T-cell (primary cell): Measurements from ENCODE around the gene NUDT9. TPM values are rescaled to one million over a fixed set of nuclear protein-coding genes. Genes with fewer than 3 reads are reported as not detected.
A peak's percentile ranks its signal among the peaks of the same experiment; 100 is the strongest.
"Not testable (repeated sequence)": the region's sequence is repeated elsewhere in the genome, so short reads cannot be mapped to it uniquely, and the experiment has no call there.

Experiments used
- ATAC-seq, 4 experiments: fragments of 200-7000 bp in 3 of 4; fragments of 150-1000 bp in 1 of 4; cut with Tn5 transposase; replicated peaks in 1 of 4; 1 replicate in 3 of 4; 2 replicates in 1 of 4; pipeline ENCODE4 v1.10.0; 2021; ENCODE audit warnings: moderate library complexity in 3 of 4, mild to moderate bottlenecking in 2 of 4, moderate number of reproducible peaks in 1 of 4
- CTCF ChIA-PET, 2 donors: fragments of 300-600 bp; sonication (Branson Sonifier 250); formaldehyde crosslinking; loops; one replicate each; lab custom pipeline; 2022; ENCODE audit warnings: antibody characterized with exemption in 2 of 2; lab: Charles Lee
- POLR2A ChIA-PET, 2 donors: fragments of 300-600 bp; sonication (Branson Sonifier 250); formaldehyde crosslinking; loops; one replicate each; lab custom pipeline; 2022; ENCODE audit warnings: antibody characterized with exemption in 2 of 2; lab: Charles Lee
- DNase-seq, 35 experiments: peaks; one replicate each; pipeline versions ENCODE4 v3.0.0 to v3.0.0-alpha.2; 2013 to 2023
- H3K27ac ChIP-seq: one replicate; pipeline ENCODE4 v1.5.1; 2013; ENCODE audit warnings: low read length
- H3K27me3 ChIP-seq, 2 experiments: replicated peaks in 1 of 2; 1 replicate in 1 of 2; 2 replicates in 1 of 2; pipeline versions ENCODE4 v1.6.1 to v1.7.0; 2013; ENCODE audit warnings: low read length in 1 of 2, mixed read lengths in 1 of 2; ENCODE audit not compliant: control insufficient read depth in 2 of 2, insufficient read depth in 2 of 2; ENCODE audit errors: extremely low read depth in 1 of 2
- H3K36me3 ChIP-seq, 2 donors: 1 replicate in 1 of 2; 2 replicates in 1 of 2; pipeline versions ENCODE4 v1.6.1 to v1.7.0; 2013; ENCODE audit warnings: low read length in 1 of 2; ENCODE audit not compliant: control insufficient read depth in 2 of 2, insufficient read depth in 1 of 2; ENCODE audit errors: extremely low read depth in 1 of 2
- H3K4me1 ChIP-seq, 2 experiments: 1 replicate in 1 of 2; 2 replicates in 1 of 2; pipeline versions ENCODE4 v1.6.1 to v1.7.0; 2013; ENCODE audit warnings: low read length in 2 of 2, mixed read lengths in 1 of 2; ENCODE audit not compliant: insufficient read depth in 2 of 2, control insufficient read depth in 1 of 2; ENCODE audit errors: extremely low read depth in 1 of 2
- H3K4me3 ChIP-seq, 2 donors: 1 replicate in 1 of 2; 2 replicates in 1 of 2; pipeline versions ENCODE4 v1.5.1 to v1.7.0; 2013; ENCODE audit warnings: mild to moderate bottlenecking in 2 of 2, low read length in 1 of 2, moderate library complexity in 1 of 2; ENCODE audit not compliant: control insufficient read depth in 1 of 2; ENCODE audit errors: extremely low read depth in 1 of 2
- H3K9me3 ChIP-seq: 2 replicates; pipeline ENCODE4 v1.7.0; 2013
- H3K27ac Mint-ChIP-seq, 2 donors: one replicate each; pipeline ENCODE4 v1.8.0; 2020 to 2021; ENCODE audit warnings: mild to moderate bottlenecking in 2 of 2, mixed read lengths in 2 of 2
- H3K27me3 Mint-ChIP-seq, 2 donors: one replicate each; pipeline ENCODE4 v1.8.0; 2021 to 2022; ENCODE audit warnings: mixed read lengths in 2 of 2
- H3K36me3 Mint-ChIP-seq: one replicate; pipeline ENCODE4 v1.8.0; 2021; ENCODE audit warnings: mixed read lengths
- H3K4me1 Mint-ChIP-seq, 3 donors: one replicate each; pipeline ENCODE4 v1.8.0; 2020 to 2022; ENCODE audit warnings: mixed read lengths in 3 of 3, mild to moderate bottlenecking in 1 of 3
- H3K4me3 Mint-ChIP-seq, 3 donors: one replicate each; pipeline ENCODE4 v1.8.0; 2020 to 2022; ENCODE audit warnings: mild to moderate bottlenecking in 3 of 3, mixed read lengths in 3 of 3, moderate library complexity in 3 of 3
- H3K9me3 Mint-ChIP-seq, 3 donors: one replicate each; pipeline ENCODE4 v1.8.0; 2020 to 2022; ENCODE audit warnings: mixed read lengths in 3 of 3
- WGBS: methylation state at CpG from one replicate; pipeline ENCODE4 v1.1.5; 2013; ENCODE audit warnings: missing lambda C conversion rate; ENCODE audit not compliant: insufficient coverage; 5-methylcytosine and 5-hydroxymethylcytosine counted together
- total RNA-seq, 35 experiments: library from RNA in 6 of 35; stranded (reverse) in 6 of 35; fragments of 120-200 nt in 1 of 35; gene quantifications; one replicate each; pipeline versions ENCODE4 v1.2.1 to v1.2.4 and lab custom pipeline; 2013 to 2026

The NUDT9 gene
- total RNA-seq, 5 donors from 2014 or later (not counting 1 experiment from before 2014, with no cell fraction given): 10.1 to 18.0 (median 13.9) TPM

- H3K36me3 Mint-ChIP-seq: peaks cover 44% of the 10 kb centered on the region
- not testable (repeated sequence) for H3K4me1 ChIP-seq, H3K4me1 Mint-ChIP-seq, H3K27ac Mint-ChIP-seq, H3K27ac ChIP-seq, H3K9me3 ChIP-seq, H3K27me3 ChIP-seq, DNase-seq, H3K4me3 Mint-ChIP-seq, ATAC-seq, H3K9me3 Mint-ChIP-seq, H3K4me3 ChIP-seq, H3K27me3 Mint-ChIP-seq
- 100% methylated on average over 3 of the region's 6 CpGs for WGBS
- ChIA-PET POLR2A (interaction anchor here in 1 of 2 donors (0.6 kb wide), 1 partner anchor 177 kb away, joined by 3 read pairs; no protein-coding TSS in a partner anchor), CTCF (interaction anchor here (0.6 to 1.9 kb wide), 5 partner anchors 9 to 590 kb away, joined by 3 to 6 read pairs (median 3); no protein-coding TSS in a partner anchor)
- peaks cover 5 to 20% of the 10 kb centered on the region in 2 donors for H3K36me3 ChIP-seq
Measured at GRCh38 chr4:87446375-87446774, 24.0 kb downstream of the NUDT9 start.

- no peaks in the 10 kb centered on the region for H3K9me3 Mint-ChIP-seq
- ChIA-PET POLR2A (no interaction called here), CTCF (interaction anchor here in 1 of 2 donors (0.9 to 1.2 kb wide), 2 partner anchors 75 to 131 kb away, joined by 3 to 4 read pairs; no protein-coding TSS in a partner anchor)
- Histone ChIP-seq H3K27me3 (no peaks in the 10 kb centered on the region), H3K4me3 (no peak overlapping the region), H3K9me3 (no peaks in the 10 kb centered on the region), H3K4me1 (no peaks in the 10 kb centered on the region), H3K36me3 (peaks cover 13 to 31% of the 10 kb centered on the region in 2 donors), H3K27ac (no peak overlapping the region)
- H3K27ac Mint-ChIP-seq: no peak overlapping the region
- ATAC-seq (no peak), DNase-seq (peak in 1 of 35 experiments; percentile 5)
- no peaks in the 10 kb centered on the region for H3K27me3 Mint-ChIP-seq
- peaks cover 0 to 7% (median 0%) of the 10 kb centered on the region in 3 donors for H3K4me1 Mint-ChIP-seq
- peaks cover 38% of the 10 kb centered on the region for H3K36me3 Mint-ChIP-seq
- no peak overlapping the region for H3K4me3 Mint-ChIP-seq
Measured at GRCh38 chr4:87451537-87451936, 29.2 kb downstream of the NUDT9 start.

DNA sequence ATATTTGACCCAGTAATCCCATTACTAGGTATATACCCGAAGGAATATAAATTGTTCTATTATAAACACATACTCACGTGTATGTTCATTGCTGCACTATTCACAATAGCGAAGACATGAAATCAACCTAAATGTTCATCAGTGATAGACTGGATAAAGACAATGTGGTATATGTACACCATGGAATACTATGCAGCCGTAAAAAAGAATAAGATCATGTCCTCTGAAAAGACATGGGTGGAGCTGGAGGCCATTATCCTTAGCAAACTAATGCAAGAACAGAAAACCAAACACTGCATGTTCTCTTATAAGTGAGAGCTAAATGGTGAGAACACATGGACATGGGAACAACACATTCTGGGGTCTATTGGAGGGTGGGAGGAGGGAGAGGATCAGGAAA, 36.5 kb downstream of the NUDT9 start:
- Mint-ChIP-seq H3K36me3 (peaks cover 43% of the 10 kb centered on the region), H3K9me3 (peaks cover 0 to 4% (median 4%) of the 10 kb centered on the region in 3 donors)
- CTCF ChIA-PET: interaction anchor here in 1 of 2 donors (0.8 to 0.9 kb wide), 2 partner anchors 13 to 83 kb away, joined by 3 read pairs; no protein-coding TSS in a partner anchor

DNA sequence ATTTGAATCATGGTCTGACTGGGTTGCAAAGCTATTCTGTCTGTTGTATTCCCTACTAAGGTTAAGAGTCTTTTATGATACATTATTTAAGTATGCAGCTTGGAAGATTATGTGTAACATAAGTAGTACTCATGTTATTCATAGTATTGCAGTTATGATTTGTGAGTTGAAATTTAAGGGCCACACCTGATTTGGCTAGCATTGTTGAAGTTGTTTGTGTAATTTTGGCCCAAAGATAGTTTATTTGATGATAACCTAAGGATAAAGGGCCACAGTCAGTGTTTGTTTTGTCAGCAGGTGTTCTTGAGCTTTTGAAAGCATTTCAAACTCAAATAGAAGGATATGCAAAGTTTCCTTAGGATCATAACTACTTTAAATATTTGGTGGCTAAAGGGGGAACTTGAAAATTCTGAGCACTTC, 38.9 kb downstream of the NUDT9 start:
- Mint-ChIP-seq H3K27me3 (no peaks in the 10 kb centered on the region), H3K36me3 (peaks cover 28% of the 10 kb centered on the region), H3K4me3 (no peak overlapping the region), H3K27ac (no peak overlapping the region), H3K4me1 (peaks cover 0 to 3% (median 0%) of the 10 kb centered on the region in 3 donors), H3K9me3 (peaks cover 0 to 4% (median 4%) of the 10 kb centered on the region in 3 donors)
- Histone ChIP-seq H3K27me3 (no peaks in the 10 kb centered on the region), H3K27ac (no peak overlapping the region), H3K4me3 (no peak overlapping the region), H3K36me3 (peaks cover 0 to 21% of the 10 kb centered on the region in 2 donors), H3K4me1 (no peaks in the 10 kb centered on the region), H3K9me3 (no peaks in the 10 kb centered on the region)
- ChIA-PET CTCF (interaction anchor here in 1 of 2 donors (0.6 kb wide), 1 partner anchor 81 kb away, joined by 4 read pairs; no protein-coding TSS in a partner anchor), POLR2A (interaction anchor here in 1 of 2 donors (0.6 kb wide), 1 partner anchor 799 kb away, joined by 3 read pairs; no protein-coding TSS in a partner anchor)
- DNase-seq: no peak
- ATAC-seq: no peak

More for the DNA sequence above, 36.5 kb downstream of the NUDT9 start:
- no peaks in the 10 kb centered on the region for H3K4me1 Mint-ChIP-seq
- no peak overlapping the region for H3K4me3 Mint-ChIP-seq
- Histone ChIP-seq H3K4me3 (no peak overlapping the region), H3K36me3 (peaks cover 0 to 32% of the 10 kb centered on the region in 2 donors), H3K27me3 (no peaks in the 10 kb centered on the region), H3K9me3 (no peaks in the 10 kb centered on the region), H3K4me1 (no peaks in the 10 kb centered on the region), H3K27ac (no peak overlapping the region)
- no CpG with 5 or more reads among the region's 4 CpGs for WGBS
- ATAC-seq (no peak), DNase-seq (no peak)
- no peaks in the 10 kb centered on the region for H3K27me3 Mint-ChIP-seq
- H3K27ac Mint-ChIP-seq: no peak overlapping the region
- POLR2A ChIA-PET: no interaction called here

- Mint-ChIP-seq H3K27ac (no peak overlapping the region), H3K4me1 (peaks cover 0 to 3% (median 0%) of the 10 kb centered on the region in 3 donors), H3K36me3 (peaks cover 24% of the 10 kb centered on the region), H3K27me3 (no peaks in the 10 kb centered on the region), H3K4me3 (no peak overlapping the region), H3K9me3 (peaks cover 0 to 4% (median 4%) of the 10 kb centered on the region in 3 donors)
- Histone ChIP-seq H3K27me3 (no peaks in the 10 kb centered on the region), H3K36me3 (peaks cover 0 to 20% of the 10 kb centered on the region in 2 donors), H3K27ac (no peak overlapping the region), H3K4me3 (no peak overlapping the region), H3K4me1 (no peaks in the 10 kb centered on the region), H3K9me3 (no peaks in the 10 kb centered on the region)
- no peak for ATAC-seq
- no peak for DNase-seq
- CTCF ChIA-PET: interaction anchor here in 1 of 2 donors (0.6 to 0.9 kb wide), 2 partner anchors 85 to 1797 kb away, joined by 3 to 14 read pairs; no protein-coding TSS in a partner anchor
- WGBS: no CpG with 5 or more reads among the region's 2 CpGs
- POLR2A ChIA-PET: no interaction called here
Measured at GRCh38 chr4:87462102-87462501, 39.7 kb downstream of the NUDT9 start.

- WGBS: 92% methylated on average over 2 of the region's 7 CpGs
- Mint-ChIP-seq H3K9me3 (no peaks in the 10 kb centered on the region), H3K27me3 (no peaks in the 10 kb centered on the region), H3K4me1 (peaks cover 0 to 3% (median 0%) of the 10 kb centered on the region in 3 donors), H3K27ac (no peak overlapping the region), H3K4me3 (no peak overlapping the region), H3K36me3 (no peaks in the 10 kb centered on the region)
- H3K36me3 ChIP-seq: no peaks in the 10 kb centered on the region
- H3K4me3 ChIP-seq: no peak overlapping the region
- H3K9me3 ChIP-seq: no peaks in the 10 kb centered on the region
- POLR2A ChIA-PET: interaction anchor here in 1 of 2 donors (0.7 kb wide), 1 partner anchor 105 kb away, joined by 4 read pairs; no protein-coding TSS in a partner anchor
- H3K4me1 ChIP-seq: no peaks in the 10 kb centered on the region
- ATAC-seq (peak in 1 of 4 experiments; percentile 39), DNase-seq (peak in 6 of 35 experiments; percentile 1 to 69 (median 8))
- H3K27me3 ChIP-seq: no peaks in the 10 kb centered on the region
- CTCF ChIA-PET: interaction anchor here (0.5 to 6.0 kb wide), 16 partner anchors 9 to 951 kb away, joined by 3 to 93 read pairs (median 4); partner anchors contain the start of gene HSD17B11 (in 1 of the 2)
- H3K27ac ChIP-seq: no peak overlapping the region
Measured at GRCh38 chr4:87465739-87466366, 43.5 kb downstream of the NUDT9 start.
